Effector CD4-positive, alpha-beta T cell (primary cell): Measurements from ENCODE around the gene TTLL11.
"Not testable (repeated sequence)": the region's sequence is repeated elsewhere in the genome, so short reads cannot be mapped to it uniquely, and the experiment has no call there.

Source experiments
- DNase-seq: peaks from one replicate; pipeline ENCODE4 v3.0.0-alpha.2; 2020

TTLL11 gene

DNA sequence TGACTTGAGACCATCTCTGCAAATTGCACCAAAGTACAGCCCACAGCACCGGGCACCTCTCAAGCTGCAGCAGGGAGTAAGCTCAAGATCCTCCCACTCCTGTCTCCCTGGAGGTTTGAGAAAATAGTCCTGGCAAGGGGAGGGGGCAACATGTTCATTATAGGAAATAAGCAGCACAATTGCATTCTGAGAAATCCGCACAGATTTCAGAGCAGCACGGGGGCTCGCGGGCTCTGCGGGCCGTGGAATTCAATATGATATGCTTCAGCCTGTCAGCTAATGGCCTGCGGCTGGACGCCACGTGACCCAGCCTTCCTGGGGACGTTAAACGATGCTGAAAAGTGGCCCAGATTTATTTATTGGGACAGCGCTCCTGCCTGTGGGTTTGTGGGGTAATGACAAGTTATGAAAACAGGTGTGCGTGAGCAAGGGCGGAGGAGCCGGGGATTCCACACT, 285.3 kb downstream of the TTLL11 start:
- no peak for DNase-seq

DNA sequence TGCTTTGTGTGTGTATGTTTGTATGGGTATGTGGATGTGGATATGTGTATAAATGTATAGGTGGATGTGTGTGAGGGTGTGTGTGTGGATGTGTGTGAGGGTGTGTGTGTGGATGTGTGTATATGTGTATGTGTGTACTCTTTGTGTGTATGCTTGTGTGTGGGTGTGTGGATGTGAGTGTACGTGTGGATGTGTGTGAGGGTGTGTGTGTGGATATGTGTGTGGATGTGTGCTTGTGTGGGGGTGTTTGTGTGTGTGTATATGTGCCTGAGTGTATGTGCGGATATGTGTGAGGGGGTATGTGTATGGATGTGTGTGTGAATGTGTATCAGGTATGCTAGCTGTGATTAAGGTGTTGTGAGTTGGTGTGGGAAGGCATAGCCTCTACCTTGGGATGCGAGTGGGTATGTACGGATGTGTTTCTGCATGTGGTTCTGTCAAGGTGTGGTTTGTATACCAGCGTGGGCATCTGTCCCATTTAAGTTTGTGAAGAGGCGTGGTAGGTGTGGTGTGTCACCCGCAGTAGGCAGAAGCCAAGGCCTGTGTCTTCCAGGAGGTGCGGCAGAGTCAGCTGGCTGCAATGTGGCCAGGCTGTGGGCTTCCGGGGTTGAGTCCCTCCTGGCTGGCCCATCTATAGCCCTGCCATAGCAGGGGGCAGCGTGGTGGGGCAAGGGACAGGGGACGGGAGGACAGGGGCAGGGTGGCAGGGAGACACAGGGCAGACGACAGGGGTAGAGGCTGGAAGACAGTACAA, 285.9 kb downstream of the TTLL11 start:
- no peak for DNase-seq

DNA sequence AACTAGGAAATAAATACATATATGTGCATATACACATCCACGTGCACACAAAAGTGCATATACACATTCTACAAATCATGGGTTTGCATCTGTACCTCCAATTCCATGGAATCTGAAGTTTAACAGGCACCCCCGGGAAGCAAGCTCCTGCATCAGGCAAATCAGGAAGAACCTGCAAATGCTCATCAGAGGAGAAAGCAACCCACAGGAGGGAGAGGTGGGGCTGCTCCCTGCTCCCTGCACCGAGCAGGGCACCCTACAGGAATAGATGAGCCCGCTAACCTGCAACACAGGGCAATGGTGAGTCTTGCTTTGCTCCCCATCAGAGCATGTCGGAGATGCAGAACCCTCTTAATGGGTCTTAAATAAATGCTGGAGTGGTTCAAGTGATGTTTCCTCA, 290.4 kb downstream of the TTLL11 start:
- no peak for DNase-seq

DNA sequence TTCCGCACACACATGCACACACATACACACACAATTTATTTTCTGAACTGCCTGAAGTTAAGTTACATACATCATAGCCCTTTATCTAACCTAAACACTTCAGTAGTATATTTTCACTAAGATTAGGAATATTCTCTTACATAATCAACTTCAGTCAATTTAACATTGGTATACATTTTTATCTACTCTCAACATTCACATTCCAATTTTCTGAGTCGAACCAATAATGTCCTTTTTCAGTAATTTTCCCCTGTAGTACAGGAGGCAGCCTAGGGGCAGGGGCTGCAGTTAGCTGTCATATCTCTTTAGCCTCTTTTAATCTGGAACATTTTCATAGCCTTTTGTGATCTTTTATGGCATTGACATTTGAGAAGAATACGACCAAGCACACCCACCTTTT, 291.5 kb downstream of the TTLL11 start:
- DNase-seq, result no peak

DNA sequence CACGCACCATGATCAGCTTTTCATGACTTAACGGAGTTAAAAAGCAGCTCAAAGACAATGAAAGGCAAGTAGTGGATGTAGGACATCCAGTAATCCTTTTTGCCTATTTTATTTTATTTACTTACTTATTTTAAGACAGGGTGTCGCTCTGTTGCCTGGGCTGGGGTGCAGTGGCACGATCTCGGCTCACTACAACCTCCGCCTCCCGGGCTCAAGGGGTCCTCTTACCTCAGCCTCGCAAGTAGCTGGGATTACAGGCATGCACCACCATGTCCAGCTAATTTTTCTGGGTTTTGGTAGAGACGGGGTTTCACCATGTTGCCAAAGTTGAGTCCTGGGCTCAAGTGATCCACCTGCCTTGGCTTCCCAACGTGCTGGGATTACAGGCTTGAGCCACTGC, 292.7 kb downstream of the TTLL11 start:
- DNase-seq, result no peak

DNA sequence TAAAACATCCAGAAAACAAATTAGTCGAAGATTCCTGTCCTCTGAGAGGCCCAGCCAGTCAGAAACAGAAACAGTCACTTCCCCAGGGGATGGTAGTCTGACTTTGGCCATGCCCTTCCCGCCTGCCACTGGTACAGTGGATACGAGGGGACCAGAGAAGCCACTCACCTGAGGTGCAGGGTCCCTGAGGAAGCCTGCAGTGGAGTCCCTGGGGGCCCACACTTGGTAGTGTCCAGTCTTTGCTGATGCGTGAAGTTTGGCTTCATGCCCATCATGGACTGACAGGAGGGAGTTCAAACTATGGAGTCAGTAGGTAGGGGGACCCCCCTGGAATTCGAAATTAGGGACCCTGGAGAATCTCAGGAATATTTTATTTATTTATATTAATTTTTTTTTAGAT, 294.2 kb downstream of the TTLL11 start:
- no peak for DNase-seq

DNA sequence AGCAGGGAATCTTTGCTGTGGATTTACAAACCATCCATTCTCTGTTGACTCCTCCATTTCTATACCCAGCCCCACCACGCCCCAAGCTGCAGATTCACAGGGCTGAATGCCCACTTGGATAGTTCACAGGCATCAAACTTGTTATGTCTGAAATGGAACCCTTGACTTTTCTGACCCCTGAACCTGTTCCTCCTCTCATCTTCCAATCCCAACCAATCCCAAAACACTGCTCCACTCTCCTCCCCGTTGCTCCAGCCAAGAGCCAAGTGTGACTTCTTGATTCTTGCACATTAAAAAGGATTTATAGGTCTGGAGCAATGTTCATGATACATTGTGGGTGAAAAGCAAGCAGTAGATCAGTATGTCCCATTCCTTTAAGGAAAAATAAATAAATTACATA, 296.0 kb downstream of the TTLL11 start:
- no peak for DNase-seq

DNA sequence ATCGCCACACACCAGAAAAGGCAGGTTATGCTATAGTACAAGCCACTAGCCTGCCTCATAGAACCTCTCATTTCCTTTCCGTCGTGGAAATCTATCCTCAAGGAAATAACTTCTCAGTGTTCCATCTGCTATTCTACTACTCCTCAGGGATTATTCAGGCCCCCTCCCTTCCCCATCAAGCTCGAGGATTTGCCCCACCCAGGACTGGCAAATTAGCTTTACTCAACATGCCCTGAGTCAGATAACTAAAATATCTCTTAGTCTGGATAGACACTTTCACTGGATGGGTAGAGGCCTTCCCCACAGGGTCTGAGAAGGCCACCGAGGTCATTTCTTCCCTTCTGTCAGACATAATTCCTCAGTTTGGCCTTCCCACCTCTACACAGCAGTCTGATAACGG, 298.8 kb downstream of the TTLL11 start:
- not testable (repeated sequence) for DNase-seq

DNA sequence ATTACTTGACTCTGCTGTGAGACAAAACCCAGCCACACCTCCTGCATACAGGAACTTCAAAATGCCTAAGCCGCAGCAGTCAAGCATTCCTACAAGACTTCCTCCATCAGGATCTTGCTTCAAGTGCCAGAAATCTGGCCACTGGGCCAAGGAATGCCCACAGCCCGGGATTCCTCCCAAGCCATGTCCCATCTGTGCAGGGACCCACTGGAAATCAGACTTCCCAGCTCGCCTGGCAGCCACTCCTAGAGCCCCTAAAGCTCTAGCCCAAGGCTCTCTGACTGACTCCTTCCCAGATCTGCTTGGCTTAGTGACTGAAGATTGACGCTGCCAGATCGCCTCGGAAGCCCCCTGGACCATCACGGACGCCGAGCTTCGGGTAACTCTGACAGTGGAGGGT, 300.6 kb downstream of the TTLL11 start:
- not testable (repeated sequence) for DNase-seq

DNA sequence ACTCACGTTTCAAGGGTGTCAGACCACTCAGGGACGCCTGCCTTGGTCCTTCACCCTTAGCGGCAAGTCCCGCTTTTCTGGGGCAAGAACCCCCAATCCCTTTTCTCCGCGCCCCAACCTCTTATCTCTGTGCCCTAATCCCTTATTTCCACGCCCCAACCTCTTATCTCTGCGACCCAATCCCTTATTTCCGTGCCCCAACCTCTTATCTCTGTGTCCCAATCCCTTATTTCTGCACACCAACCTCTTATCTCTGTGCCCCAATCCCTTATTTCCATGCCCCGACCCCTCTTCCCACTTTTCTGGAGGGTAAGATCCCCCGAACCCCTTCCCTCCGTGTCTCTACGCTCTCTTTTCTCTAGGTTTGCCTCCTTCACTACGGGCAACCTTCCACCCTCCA, 302.3 kb downstream of the TTLL11 start:
- DNase-seq, result no peak

DNA sequence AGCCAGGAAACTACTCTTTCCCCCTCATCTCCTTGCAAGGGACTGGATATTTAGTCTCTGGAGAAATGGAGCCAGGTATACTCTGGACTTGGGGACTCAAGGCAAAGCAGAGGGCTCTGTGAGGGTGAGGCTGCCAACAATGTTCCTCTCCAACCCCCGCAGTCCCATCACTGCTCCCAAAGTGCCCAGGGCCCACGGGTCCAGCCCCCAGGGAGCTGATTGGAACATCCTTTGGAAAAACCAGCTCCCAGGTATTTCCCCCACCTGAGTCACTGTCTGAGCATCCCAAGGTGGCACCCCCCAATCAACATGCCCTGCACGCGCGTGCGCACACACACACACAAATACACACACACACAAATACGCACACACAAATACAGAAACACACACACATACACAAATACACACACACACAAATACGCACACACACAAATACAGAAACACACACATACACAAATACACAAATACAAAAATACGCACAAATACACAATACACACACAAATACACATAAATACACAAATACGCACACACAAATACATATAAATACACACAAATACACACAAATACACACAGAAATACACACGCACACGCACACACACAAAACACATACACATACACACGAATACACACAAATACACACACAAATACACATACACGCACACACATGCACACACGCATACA, 304.3 kb downstream of the TTLL11 start:
- DNase-seq, result no peak

DNA sequence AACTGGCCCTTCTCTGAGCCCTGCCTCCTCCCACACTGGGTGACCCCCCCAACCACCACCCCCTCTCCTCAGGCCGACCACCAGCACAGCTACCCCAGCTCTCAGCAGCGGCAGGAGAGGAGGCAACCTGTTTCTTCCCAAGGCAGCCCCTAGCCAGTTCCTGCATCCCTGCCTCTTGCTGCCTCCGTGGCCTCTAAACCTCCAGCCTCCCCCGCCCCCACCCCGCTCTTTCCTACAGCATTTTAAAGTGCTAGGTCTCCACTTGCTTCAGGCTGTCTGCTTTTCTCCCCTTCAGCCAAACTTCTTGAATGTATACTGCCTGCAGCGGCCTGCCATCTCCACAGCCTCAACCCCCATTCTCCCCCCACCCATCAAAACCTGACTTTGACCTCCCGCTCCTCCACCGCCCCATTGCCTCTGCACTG, 306.1 kb downstream of the TTLL11 start:
- DNase-seq, result no peak

DNA sequence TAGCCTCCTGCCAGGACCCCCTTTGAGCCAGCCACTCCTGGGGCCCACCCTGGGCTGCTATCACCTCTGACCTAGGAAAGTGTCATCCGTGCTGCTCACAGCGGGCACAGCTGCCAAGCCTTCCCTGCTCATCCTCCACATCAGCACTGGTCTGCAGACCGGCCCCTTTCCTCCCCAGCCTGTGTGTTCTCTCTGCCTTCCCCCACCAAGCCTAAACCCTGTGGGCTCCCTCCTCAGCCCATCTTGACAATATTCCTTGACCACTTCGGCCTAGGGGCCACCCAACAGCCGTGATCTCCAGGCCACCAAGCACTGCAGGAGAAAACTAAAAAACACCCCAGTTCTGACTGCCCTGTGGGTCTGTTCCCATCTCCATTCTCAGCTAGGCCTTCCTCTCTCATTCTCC, 306.6 kb downstream of the TTLL11 start:
- DNase-seq, result no peak

DNA sequence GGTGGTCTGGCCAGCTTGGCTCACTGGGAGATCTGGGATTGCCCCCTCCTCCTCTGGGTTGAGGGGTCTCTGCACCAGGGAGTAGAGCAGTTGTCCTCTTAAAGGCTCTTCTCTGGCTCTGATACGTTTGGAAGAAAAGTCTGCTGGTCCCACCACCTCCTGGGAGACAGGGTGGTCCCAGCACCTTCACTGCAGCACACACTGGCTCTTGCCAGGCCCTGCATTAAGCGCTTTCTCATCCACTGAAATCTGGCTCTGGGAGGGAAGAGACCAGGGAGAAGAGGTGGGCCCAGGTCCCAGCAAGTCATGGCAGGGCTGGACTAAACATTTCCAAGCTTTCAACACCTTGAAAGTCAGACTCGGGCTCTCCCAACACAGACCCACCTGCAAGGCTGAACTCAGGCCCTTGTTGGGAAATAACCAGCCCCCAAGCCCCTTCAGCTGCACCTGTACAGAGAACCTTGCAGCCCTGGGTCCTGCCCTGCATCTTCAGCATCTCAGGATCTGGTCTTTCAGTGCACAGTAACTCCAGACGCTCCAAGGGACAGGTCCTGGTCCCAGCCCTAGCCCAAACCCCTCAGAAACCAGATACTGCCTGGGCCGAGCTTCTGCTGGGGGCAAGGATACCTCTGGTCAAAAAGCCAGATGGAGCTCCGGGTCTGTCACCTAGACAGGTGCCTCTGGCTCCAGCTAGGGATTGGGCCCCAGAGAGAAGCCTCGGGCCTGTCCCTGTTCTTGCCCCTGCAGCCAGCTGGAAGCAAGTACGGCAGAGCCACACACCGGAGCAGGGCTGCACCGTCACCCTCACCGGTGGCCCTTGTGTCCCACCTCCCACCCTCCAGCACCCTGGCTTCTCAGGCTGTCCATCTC, 307.2 kb downstream of the TTLL11 start:
- no peak for DNase-seq

DNA sequence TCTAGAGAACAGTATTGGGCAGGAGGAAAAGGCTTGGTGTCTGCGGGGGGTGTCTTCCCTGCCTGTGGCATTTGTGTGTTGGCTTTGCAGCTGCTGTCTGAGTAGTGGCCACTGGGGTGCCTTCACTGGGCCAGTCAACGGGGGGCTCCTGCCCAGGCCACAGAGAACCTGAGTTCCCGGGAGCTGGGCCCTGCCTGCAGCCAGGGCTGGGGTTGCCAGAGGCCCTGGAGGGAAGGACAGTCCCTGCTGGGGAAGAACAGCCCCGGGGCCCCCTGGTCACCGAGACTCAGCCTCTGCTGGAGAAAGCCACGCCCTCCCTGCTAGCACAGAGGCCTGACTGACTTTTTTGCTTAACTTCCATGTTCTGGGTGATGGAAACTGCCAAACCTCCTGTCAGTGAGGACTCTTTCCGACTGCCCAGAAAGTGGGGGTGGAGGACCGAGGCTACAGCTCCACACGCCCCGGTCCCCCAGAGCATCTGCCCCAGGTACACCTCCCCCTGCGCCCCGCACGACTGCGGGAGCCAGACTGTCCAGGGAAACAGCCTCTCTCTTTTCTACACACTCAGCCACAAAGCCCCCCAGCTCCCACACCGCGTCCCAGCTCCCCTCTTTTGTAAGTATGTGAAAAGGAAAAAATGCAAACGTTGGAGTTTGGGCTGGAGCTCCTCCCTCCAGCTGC, 308.2 kb downstream of the TTLL11 start:
- no peak for DNase-seq

DNA sequence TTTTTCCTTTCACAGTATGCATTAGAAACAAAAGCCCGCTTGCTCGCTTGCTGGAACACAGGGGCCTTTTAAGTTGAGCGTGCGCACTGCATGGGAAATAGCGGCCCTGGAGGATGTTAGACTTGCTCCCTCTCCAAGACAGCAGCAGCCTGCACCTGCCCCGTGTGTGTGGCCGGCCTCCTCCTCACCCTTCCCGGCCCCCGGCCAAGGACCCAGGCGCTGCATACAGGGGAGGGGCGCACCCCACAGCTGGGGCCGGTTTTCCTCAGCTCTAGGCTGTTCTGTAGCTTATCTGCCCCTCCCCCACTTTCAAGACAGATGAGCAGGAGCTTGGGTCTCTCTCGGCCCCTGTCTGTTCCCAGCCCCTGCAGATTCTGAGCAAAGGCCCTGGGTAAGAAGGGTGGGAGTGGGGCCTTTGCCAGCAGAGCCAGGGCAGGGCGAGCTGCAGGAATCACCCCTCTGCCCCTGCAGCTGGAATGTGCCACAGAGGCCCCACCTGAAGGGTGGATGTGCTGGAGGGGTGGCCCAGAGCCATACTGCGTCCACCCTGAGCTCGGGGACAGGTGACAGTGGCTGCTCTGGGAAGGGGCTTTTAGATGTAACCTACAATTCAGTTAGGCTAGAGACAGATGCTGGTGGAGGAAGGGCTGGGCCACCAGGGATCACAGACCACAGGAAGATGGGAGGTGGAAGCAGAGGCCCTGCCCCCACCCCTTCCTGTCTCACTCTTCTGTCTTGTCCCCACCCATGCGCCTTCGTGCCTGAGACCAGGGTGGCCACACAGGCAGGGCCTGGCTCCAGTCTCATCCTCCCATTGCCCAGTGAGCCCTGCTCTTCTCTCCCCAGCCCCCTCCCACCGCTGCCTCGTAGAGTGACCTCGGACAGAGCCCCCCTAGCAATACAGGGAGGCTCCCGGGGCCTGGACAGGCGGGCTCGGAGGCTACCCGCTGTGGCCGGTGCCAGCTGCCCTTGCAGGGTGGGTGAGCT, 309.3 kb downstream of the TTLL11 start:
- no peak for DNase-seq

DNA sequence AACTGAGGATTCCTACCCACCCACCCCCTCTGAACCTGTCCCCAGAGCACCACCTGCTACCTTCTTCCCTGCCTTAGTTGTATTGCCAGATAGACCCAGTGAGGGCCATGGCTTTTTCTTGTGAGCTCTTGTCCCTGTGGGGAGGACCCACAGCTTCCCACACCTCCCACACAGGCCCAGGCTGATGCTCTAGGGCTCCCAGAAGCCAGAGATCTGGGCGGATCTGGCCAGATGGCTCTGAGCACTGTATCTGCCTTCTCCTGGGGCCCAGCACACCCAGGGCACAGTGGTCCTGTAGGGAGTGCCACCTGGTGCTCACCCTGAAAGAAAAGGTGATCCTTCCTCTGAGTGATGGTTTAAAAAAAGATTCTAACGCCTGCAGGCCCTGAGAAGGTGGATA, 310.0 kb downstream of the TTLL11 start:
- no peak for DNase-seq

DNA sequence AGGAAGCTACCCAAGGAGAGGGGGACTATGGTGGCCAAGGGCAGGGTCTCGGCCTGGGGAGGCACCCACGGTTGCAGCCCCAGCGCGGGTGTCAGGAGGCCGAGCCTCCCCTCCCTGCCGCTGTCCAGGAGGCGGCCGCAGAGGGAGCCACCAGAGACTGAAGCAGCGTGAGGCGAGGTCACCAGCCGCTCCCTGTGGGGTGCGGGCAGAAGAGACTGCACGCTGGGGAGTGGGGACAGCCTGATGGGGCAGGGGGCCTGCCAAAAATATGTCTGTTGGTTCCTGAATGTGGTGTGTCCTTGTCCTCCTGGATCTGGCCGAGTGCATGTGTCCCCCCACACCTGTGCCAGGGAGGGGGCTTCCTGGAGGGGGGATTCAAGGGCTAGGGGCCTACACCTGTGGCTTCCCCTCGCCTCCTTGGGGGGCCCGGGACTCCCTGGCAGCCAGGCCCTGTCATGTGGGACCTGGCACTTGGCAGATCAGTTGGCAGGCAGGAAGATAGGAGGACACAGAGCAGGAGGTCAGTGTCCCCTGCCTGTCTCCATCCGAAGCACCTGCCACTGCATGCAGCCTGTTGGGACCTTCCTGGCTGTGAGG, 310.5 kb downstream of the TTLL11 start:
- no peak for DNase-seq

DNA sequence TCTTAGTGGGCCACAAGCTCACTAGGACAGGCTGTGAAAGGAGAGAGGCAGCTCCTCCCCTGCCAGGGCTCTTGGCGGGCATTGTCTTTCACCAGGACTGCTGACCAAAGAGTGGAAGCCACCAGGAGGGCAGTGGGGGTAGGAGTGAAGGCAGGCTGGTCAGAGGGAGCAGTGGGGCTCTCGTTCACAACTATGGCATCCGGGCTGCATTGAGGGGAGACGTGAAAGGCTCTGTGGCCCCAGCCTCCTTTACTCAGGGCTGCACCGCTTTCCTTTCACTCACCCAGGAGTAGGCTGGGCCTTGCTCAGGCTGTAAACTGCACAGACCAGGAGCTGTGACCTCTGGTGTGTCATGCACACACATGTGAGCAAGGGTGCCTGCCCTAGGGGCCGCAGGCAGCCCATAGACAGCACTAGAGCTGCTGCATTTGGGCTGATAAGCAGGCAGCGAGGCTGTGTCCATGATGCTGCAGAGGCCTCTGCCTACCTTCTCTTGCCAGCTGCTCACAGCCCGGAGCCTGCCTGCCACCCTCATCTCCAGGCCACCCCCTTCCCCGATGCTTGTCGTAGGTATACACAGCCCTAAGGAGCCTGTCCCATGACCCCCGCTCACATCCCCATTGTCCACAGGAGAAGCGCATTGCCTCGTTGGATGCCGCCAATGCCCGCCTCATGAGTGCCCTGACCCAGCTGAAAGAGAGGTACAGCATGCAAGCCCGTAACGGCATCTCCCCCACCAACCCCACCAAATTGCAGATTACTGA, 311.2 kb downstream of the TTLL11 start:
- DNase-seq, result no peak

DNA sequence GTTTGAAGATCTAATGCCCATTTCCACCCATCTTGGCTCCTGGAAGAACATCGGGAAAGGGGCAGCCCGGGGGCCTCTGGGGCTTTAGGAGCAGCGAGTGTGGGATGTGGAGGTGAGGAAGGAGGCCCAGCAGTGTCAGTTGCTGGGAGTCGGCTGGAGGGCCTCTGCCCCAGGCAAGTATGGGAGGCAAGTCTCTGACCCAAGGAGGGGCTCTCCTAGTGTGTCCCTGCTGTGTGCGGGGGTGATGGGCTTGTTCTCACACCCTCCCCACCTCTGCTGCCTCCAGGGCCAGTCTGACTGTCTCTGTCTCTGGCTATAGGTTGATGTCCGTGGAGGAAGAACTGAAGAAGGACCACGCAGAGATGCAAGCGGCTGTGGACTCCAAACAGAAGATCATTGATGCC, 312.0 kb downstream of the TTLL11 start:
- DNase-seq, result no peak
